GM12865 (cell line): Measurements from ENCODE around the gene ADAM17.
A peak's percentile ranks its signal among the peaks of the same experiment; 100 is the strongest.

Source experiments
- DNase-seq: peaks from one replicate; pipeline ENCODE4 v3.0.0; 2010; ENCODE audit warnings: low read depth
- H3K4me3 ChIP-seq: 2 replicates; pipeline ENCODE4 v1.5.1; 2011; ENCODE audit warnings: mild to moderate bottlenecking, low read depth, low read length, control low read depth
- TF ChIP-seq, protein P1 (sequence below): IDR thresholded peaks from 2 replicates; pipeline ENCODE4 v1.5.1; 2011; ENCODE audit warnings: low read length, control low read depth, low read depth, inconsistent platforms; ENCODE audit not compliant: insufficient read depth; ENCODE audit errors: missing control alignments

The ADAM17 gene

GRCh38 chr2:9473985-9474360 is 81.7 kb downstream of the ADAM17 start:
- DNase-seq: peak; percentile 72
- TF ChIP-seq, protein P1, sequence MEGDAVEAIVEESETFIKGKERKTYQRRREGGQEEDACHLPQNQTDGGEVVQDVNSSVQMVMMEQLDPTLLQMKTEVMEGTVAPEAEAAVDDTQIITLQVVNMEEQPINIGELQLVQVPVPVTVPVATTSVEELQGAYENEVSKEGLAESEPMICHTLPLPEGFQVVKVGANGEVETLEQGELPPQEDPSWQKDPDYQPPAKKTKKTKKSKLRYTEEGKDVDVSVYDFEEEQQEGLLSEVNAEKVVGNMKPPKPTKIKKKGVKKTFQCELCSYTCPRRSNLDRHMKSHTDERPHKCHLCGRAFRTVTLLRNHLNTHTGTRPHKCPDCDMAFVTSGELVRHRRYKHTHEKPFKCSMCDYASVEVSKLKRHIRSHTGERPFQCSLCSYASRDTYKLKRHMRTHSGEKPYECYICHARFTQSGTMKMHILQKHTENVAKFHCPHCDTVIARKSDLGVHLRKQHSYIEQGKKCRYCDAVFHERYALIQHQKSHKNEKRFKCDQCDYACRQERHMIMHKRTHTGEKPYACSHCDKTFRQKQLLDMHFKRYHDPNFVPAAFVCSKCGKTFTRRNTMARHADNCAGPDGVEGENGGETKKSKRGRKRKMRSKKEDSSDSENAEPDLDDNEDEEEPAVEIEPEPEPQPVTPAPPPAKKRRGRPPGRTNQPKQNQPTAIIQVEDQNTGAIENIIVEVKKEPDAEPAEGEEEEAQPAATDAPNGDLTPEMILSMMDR: no peak

GRCh38 chr2:9473308-9473984 is 82.2 kb downstream of the ADAM17 start:
- peak; percentile 47 for DNase-seq
- H3K4me3 ChIP-seq: peak overlapping the region; percentile 93
- TF ChIP-seq, protein P1: peak; percentile 12

More at GRCh38 chr2:9473985-9474360, 81.7 kb downstream of the ADAM17 start:
- peak overlapping the region; percentile 93 for H3K4me3 ChIP-seq

- DNase-seq: no peak
- TF ChIP-seq, protein P1: no peak
- H3K4me3 ChIP-seq: no peak overlapping the region
These were observed 83.1 kb downstream of the ADAM17 start for GRCh38 chr2:9472511-9472910.

DNA sequence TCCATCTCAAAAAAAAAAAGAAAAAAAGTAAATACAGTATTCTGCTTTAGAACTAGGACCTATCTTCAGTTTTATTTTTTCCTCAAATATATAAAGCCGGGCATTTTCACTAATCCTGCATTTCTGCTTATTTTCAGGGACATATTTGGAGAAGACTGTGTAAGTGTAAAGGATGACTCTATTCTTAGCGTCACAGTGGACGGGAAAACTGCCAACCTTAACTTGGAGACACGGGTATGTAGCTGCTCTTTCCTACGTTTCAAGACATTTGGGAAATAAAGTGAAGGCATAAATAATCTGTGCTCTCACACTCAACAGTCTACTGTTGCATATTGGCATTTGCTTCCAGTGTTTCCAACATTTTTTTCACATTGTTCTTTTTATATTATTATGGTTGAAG is 84.4 kb downstream of the ADAM17 start:
- TF ChIP-seq, protein P1: no peak
- DNase-seq: no peak
- H3K4me3 ChIP-seq: no peak overlapping the region

GRCh38 chr2:9467687-9468086 is 87.9 kb downstream of the ADAM17 start:
- no peak for DNase-seq
- H3K4me3 ChIP-seq: no peak overlapping the region
- TF ChIP-seq, protein P1: no peak

DNA sequence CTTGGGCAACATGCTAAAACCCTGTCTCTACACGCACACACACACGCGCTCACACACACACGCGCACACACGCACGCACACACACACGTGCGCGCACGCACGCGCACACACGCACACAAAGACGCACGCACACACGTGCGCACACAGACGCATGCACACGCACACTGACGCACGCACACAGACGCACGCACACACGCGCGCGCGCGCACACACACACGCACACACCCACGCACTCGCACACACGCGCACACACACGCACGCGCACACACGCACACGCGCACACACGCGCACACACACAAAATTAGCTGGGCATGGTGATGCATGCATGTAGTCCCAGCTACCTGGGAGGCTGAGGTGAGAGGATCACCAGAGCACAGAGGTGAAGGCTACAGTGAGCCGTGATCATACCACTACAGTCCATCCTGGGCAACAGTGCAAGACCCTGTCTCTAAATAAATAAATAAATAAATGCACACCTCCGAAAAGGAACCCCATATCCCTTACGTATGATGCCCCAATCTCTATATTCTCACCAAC is 89.4 kb downstream of the ADAM17 start:
- TF ChIP-seq, protein P1: no peak
- no peak for DNase-seq
- no peak overlapping the region for H3K4me3 ChIP-seq

GRCh38 chr2:9465170-9465569 is 90.5 kb downstream of the ADAM17 start:
- DNase-seq: no peak
- no peak overlapping the region for H3K4me3 ChIP-seq
- TF ChIP-seq, protein P1: no peak
